K562 (cell line): ENCODE results near the gene GPR78. TPM values are rescaled to one million over a fixed set of nuclear protein-coding genes. Genes with fewer than 3 reads are reported as not detected.

Source experiments
- ATAC-seq: fragments of 200-7000 bp; cut with Tn5 transposase; 3 replicates; pipeline ENCODE4 v1.9.1; 2020; ENCODE audit warnings: moderate library complexity
- BruUV-seq: library from RNA; stranded (reverse); fragments of 400-500 nt; replicated peaks from 2 replicates; lab custom pipeline; 2021; lab: Mats Ljungman, UMichigan
- CTCF ChIA-PET: fragments of 300-600 bp; formaldehyde crosslinking; extraction: SDS; loops from one replicate; lab custom pipeline; 2021; ENCODE audit warnings: low intra/inter-chr PET ratio; lab: Yijun Ruan, JAX
- POLR2A ChIA-PET: fragments of 300-600, 350-650 bp; sonication (Branson Sonifier 250); formaldehyde crosslinking; extraction: SDS; loops from one replicate; lab custom pipeline; 2021; ENCODE audit warnings: antibody characterized with exemption, inconsistent platforms; lab: Yijun Ruan, JAX
- DNase-seq, 4 experiments: peaks; one replicate each; pipeline versions ENCODE4 v3.0.0 to v3.0.0-alpha.2; 2011 to 2018; ENCODE audit warnings: low spot score in 3 of 4, mixed read lengths in 3 of 4; ENCODE audit errors: extremely low read depth in 1 of 4
- FAIRE-seq: peaks from 2 replicates; lab custom pipeline; 2011; peaks lifted over from hg19 to GRCh38; lab: Jason Lieb, UNC
- H2AFZ ChIP-seq: 2 replicates; pipeline ENCODE4 v1.6.0; 2011; ENCODE audit warnings: low read depth, low read length, control low read depth, inconsistent platforms
- H3K27ac ChIP-seq: fragments of 200-600 bp; 3 replicates; pipeline ENCODE4 v1.8.0; 2011; ENCODE audit warnings: low read depth, mild to moderate bottlenecking, control low read depth, inconsistent platforms, low read length, moderate library complexity, mixed read lengths; ENCODE audit errors: extremely low read depth
- H3K27me3 ChIP-seq, 2 experiments: fragments of 300-600 bp in 1 of 2; 2 replicates in 1 of 2; 3 replicates in 1 of 2; pipeline versions ENCODE4 v1.6.0 to v1.8.0; 2011; ENCODE audit warnings: inconsistent platforms in 2 of 2, low read length in 2 of 2, mild to moderate bottlenecking in 1 of 2, mixed read lengths in 1 of 2, moderate library complexity in 1 of 2; ENCODE audit not compliant: control insufficient read depth in 2 of 2, insufficient read depth in 2 of 2
- H3K36me3 ChIP-seq: fragments of 300-600 bp; 3 replicates; pipeline ENCODE4 v1.8.0; 2011; ENCODE audit warnings: mild to moderate bottlenecking, low read length, inconsistent platforms; ENCODE audit not compliant: control insufficient read depth, insufficient read depth
- H3K4me1 ChIP-seq, 2 experiments: fragments of 200-600 bp in 1 of 2; replicated peaks in 1 of 2; 2 replicates in 1 of 2; 3 replicates in 1 of 2; pipeline versions ENCODE4 v1.5.1 to v1.8.0; 2011; ENCODE audit warnings: inconsistent platforms in 2 of 2, low read length in 2 of 2, mild to moderate bottlenecking in 1 of 2, mixed read lengths in 1 of 2, moderate library complexity in 1 of 2; ENCODE audit not compliant: control insufficient read depth in 2 of 2, insufficient read depth in 2 of 2
- H3K4me2 ChIP-seq: 2 replicates; pipeline ENCODE4 v1.6.1; 2011; ENCODE audit warnings: low read length, control low read depth, inconsistent platforms, mixed read lengths; ENCODE audit not compliant: insufficient read depth
- H3K4me3 ChIP-seq: fragments of 200-600 bp; sonication (generic), shearing (Covaris generic); 2 replicates; pipeline ENCODE4 v1.5.1; 2016; ENCODE audit warnings: control low read depth, inconsistent platforms
- H3K79me2 ChIP-seq: fragments of 200-600 bp; 3 replicates; pipeline ENCODE4 v1.8.0; 2011; ENCODE audit warnings: low read length, inconsistent platforms; ENCODE audit not compliant: control insufficient read depth, insufficient read depth
- H3K9ac ChIP-seq, 2 experiments: 2 replicates each; pipeline versions ENCODE4 v1.6.0 to v1.6.1; 2011; ENCODE audit warnings: low read depth in 2 of 2, low read length in 2 of 2, control low read depth in 1 of 2, inconsistent platforms in 1 of 2, mild to moderate bottlenecking in 1 of 2, mixed read lengths in 1 of 2; ENCODE audit not compliant: insufficient read depth in 1 of 2
- H3K9me1 ChIP-seq: one replicate; pipeline ENCODE4 v1.6.0; 2011; ENCODE audit warnings: inconsistent platforms, mild to moderate bottlenecking, low read length, moderate library complexity; ENCODE audit not compliant: control insufficient read depth, insufficient read depth
- H3K9me3 ChIP-seq: replicated peaks from 2 replicates; pipeline ENCODE4 v1.5.1; 2011; ENCODE audit warnings: low read depth, low read length, inconsistent platforms; ENCODE audit not compliant: control insufficient read depth, insufficient read depth
- H4K20me1 ChIP-seq: replicated peaks from 2 replicates; pipeline ENCODE4 v1.6.1; 2011; ENCODE audit warnings: low read length, inconsistent platforms, mixed read lengths; ENCODE audit not compliant: control insufficient read depth, insufficient read depth
- ARID2 ChIP-seq: fragments of 450-650 bp; IDR thresholded peaks from 2 replicates; pipeline ENCODE4 v1.6.1; 2017; ENCODE audit warnings: antibody characterized with exemption, mild to moderate bottlenecking
- CBFA2T3 ChIP-seq: fragments of 450-650 bp; IDR thresholded peaks from 2 replicates; pipeline ENCODE4 v1.6.1; 2017
- CBX3 ChIP-seq, 2 experiments: IDR thresholded peaks; 1 replicate in 1 of 2; 2 replicates in 1 of 2; pipeline ENCODE4 v1.6.1; 2012; ENCODE audit warnings: inconsistent platforms in 2 of 2, low read length in 2 of 2, borderline replicate concordance in 1 of 2, control low read depth in 1 of 2
- FIP1L1 ChIP-seq: fragments of 200-400 bp; formaldehyde crosslinking; IDR thresholded peaks from 2 replicates; pipeline ENCODE4 v1.6.1; 2018; ENCODE audit warnings: mild to moderate bottlenecking, low read depth, low read length; ENCODE audit not compliant: poor library complexity, severe bottlenecking
- HMGN3 ChIP-seq: IDR thresholded peaks from 2 replicates; pipeline ENCODE4 v1.6.1; 2011; ENCODE audit warnings: borderline replicate concordance, low read depth, mild to moderate bottlenecking, mixed read lengths, low read length; ENCODE audit not compliant: insufficient read length; ENCODE audit errors: extremely low read depth
- HNRNPL ChIP-seq: fragments of 200-400 bp; formaldehyde crosslinking; IDR thresholded peaks from 2 replicates; pipeline ENCODE4 v1.6.1; 2017; ENCODE audit warnings: low read depth, mild to moderate bottlenecking, low read length
- KAT7 ChIP-seq: sonication (generic); formaldehyde crosslinking; IDR thresholded peaks from 2 replicates; pipeline ENCODE4 v1.8.0; 2022; ENCODE audit warnings: missing genetic modification reagents, mild to moderate bottlenecking, borderline replicate concordance
- MAFF ChIP-seq: IDR thresholded peaks from 2 replicates; pipeline ENCODE4 v1.6.1; 2012; ENCODE audit warnings: low read length, improper control_type of control experiment
- NRF1 ChIP-seq, 2 experiments: fragments of 450-650 bp; IDR thresholded peaks in 1 of 2; conservative IDR thresholded peaks in 1 of 2; 2 replicates each; pipeline ENCODE4 v1.6.1; 2014; ENCODE audit warnings: mild to moderate bottlenecking in 2 of 2
- SAP30 ChIP-seq: fragments of 200-600 bp; sonication (generic); IDR thresholded peaks from 2 replicates; pipeline ENCODE4 v1.6.1; 2012; ENCODE audit warnings: borderline replicate concordance, low read depth, mild to moderate bottlenecking, moderate library complexity, low read length, control low read depth, inconsistent platforms; ENCODE audit not compliant: insufficient read depth, poor library complexity, severe bottlenecking
- ZBTB1 ChIP-seq: sonication (generic); formaldehyde crosslinking; IDR thresholded peaks from 2 replicates; pipeline ENCODE4 v1.8.1; 2023; ENCODE audit warnings: missing genetic modification reagents, low read depth, mild to moderate bottlenecking, borderline replicate concordance
- ZNF57 ChIP-seq: fragments of 450-650 bp; formaldehyde crosslinking; IDR thresholded peaks from 2 replicates; pipeline ENCODE4 v1.4.0; 2020; ENCODE audit warnings: mild to moderate bottlenecking, moderate library complexity
- WGBS: fragments of 100-300 bp; shearing (Covaris generic); methylation state at CpG from one replicate; pipeline ENCODE4 v1.1.6; 2016; ENCODE audit warnings: low coverage, mixed read lengths; ENCODE audit not compliant: insufficient coverage; ENCODE audit errors: missing lambda C conversion rate; 5-methylcytosine and 5-hydroxymethylcytosine counted together
- in situ Hi-C: fragments of 300-500 bp; cut with MboI; formaldehyde crosslinking; loops from 4 replicates; pipeline ENCODE4 v1.15.0; 2018; ENCODE audit warnings: inconsistent platforms, mixed read lengths
- intact Hi-C: fragments of 100-400 bp; cut with micrococcal nuclease; formaldehyde crosslinking; loops from 2 replicates; pipeline ENCODE4 v1.14.2; 2022
- polyA plus RNA-seq, 8 experiments: library from polyadenylated mRNA; depleted of rRNA in 4 of 8; stranded (reverse) in 5 of 8; unstranded in 3 of 8; fragments of >200 nt; fragmentation: Nextera tagmentation in 2 of 8; fragmentation: Illumina TruSeq in 1 of 8; extraction: Ambion mirVana in 2 of 8; extraction: Trizol in 1 of 8; gene quantifications; 2 replicates each; pipeline versions ENCODE4 v1.2.1 to v1.2.3, GENCODE V29; 2011 to 2014; ENCODE audit warnings: inconsistent platforms in 1 of 8, missing spikeins in 1 of 8
- total RNA-seq, 7 experiments: library from RNA; depleted of rRNA in 6 of 7; stranded (reverse); fragments of >200 nt in 6 of 7; fragmentation: Illumina TruSeq in 2 of 7; extraction: Trizol in 2 of 7; gene quantifications; 2 replicates each; pipeline versions ENCODE4 v1.2.1 to v1.2.3, GENCODE V29; 2011 to 2021; ENCODE audit warnings: low replicate concordance in 1 of 7

The GPR78 gene
- total and polyA plus RNA-seq, 9 of the 15 experiments (the other 6 are each of a cell fraction or from before 2014, with no cell fraction given), result 0.04 to 0.13 (median 0.07) TPM; not detected in 4

GRCh38 chr4:8581094-8581861 lies 1.1 kb downstream of the GPR78 start:
- Histone ChIP-seq H3K4me1 (peaks cover 0 to 12% of the 10 kb centered on the region in 2 experiments; a peak in 2 of 5 replicates), H3K27me3 (peaks cover 3 to 48% of the 10 kb centered on the region in 2 experiments; a peak in 3 of 5 replicates), H3K9me1 (no peaks in the 10 kb centered on the region), H3K27ac (no peak overlapping the region), H2AFZ (no peak overlapping the region), H3K9me3 (no peaks in the 10 kb centered on the region), H3K79me2 (no peaks in the 10 kb centered on the region), H3K4me2 (no peak overlapping the region), H3K9ac (no peak overlapping the region), H3K36me3 (no peaks in the 10 kb centered on the region), H3K4me3 (no peak overlapping the region), H4K20me1 (peaks cover 4% of the 10 kb centered on the region)
- TF ChIP-seq FIP1L1, result peak; percentile 16
- TF ChIP-seq KAT7 (CRISPR knock-in tag), result no peak
- TF ChIP-seq SAP30, result no peak
- TF ChIP-seq CBFA2T3, result no peak
- TF ChIP-seq HNRNPL, result 0 out of 2 replicates have a peak, but pooled peaks have one; percentile 19
- no peak for TF ChIP-seq CBX3 (IDR thresholded peaks at IDR 0.05; ENCODE audit: borderline replicate concordance in 1 of 2, low read length in 2 of 2)
- TF ChIP-seq NRF1 (conservative IDR thresholded peaks at IDR 0.05 in 1 of 2, IDR thresholded peaks at IDR 0.05 in 1 of 2), result no peak
- no peak for TF ChIP-seq ZNF57 (CRISPR knock-in tag)
- no peak for TF ChIP-seq ARID2
- peak; percentile 11 for TF ChIP-seq HMGN3
- no peak for TF ChIP-seq MAFF
- no peak for TF ChIP-seq ZBTB1 (CRISPR knock-in tag)
- no peak for FAIRE-seq
- POLR2A ChIA-PET, result interaction anchor here (0.5 to 0.6 kb wide), 2 partner anchors 11 to 405 kb away, joined by 4 read pairs; no protein-coding TSS in a partner anchor
- CTCF ChIA-PET, result no interaction called here
- no peak for DNase-seq
- in situ Hi-C loops (no loop called here), intact Hi-C loops (no loop called here)
- no peak for ATAC-seq
- no TSS peak for BruUV-seq
- WGBS, result 38% methylated on average over 37 of the region's 66 CpGs
